ENCODE measurements around the gene VN1R5. TPM values are rescaled to one million over a fixed set of nuclear protein-coding genes. Genes with fewer than 3 reads are reported as not detected.

VN1R5 gene
- total and polyA plus RNA-seq, 9 of the 15 experiments (the other 6 are each of a cell fraction or from before 2014, with no cell fraction given): not detected

DNA sequence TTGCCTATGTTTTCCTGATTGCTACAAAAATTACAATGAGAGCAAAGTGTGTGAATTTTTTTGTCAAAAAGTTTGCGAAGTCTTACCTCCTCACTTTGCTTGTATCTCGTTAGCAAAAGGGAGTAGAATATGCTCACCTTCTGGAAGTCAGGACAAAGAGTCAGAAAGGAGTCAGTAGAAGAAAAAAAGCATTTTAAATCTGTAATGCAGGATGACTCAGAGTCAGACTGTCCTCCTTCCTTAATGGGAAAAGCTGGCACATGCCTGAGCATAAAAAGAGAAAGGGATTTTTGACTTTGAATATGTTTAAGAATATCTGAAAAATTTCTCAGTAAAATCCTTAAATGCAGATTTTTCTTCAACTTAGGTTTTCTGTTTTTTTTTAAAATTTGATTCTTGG is 14.2 kb upstream of the VN1R5 start (continued):
- TF ChIP-seq PHF8 (IDR thresholded peaks at IDR 0.05; ENCODE audit: borderline replicate concordance, low read length) (no peak), RBM17 (IDR thresholded peaks at IDR 0.05; ENCODE audit: borderline replicate concordance, low read depth, low read length) (no peak), MEIS2 (IDR thresholded peaks at IDR 0.05; ENCODE audit: partially characterized antibody) (no peak), ZNF384 (IDR thresholded peaks at IDR 0.05; ENCODE audit: low read depth, low read length) (no peak)

DNA sequence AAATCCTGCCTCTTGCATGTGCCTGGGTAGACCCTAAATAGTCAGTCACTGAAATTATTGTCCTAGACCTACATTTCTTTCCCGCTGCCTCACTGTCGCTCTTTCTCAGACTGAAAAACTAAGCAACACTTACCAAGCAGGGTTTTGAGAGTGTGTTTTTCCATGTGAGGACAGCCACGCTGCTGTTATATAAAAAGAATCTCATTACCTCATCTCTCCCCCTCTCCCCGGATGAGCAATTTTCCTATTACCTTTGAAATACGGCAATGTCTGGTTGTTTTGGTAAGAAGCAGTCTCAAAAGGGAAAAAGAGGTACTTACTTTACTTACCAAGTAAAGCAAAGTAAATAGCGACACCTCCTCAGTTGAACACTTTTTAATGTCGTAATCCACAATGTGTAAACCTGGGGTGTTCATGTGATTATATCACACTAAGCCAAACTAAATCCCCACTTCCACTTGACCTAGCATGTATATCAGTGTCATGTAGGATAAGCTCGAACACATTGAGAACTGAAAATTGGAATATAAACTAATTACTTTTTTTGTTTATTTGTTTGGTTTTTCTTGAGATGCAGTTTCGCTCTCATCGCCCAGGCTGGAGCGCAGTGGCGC is 12.2 kb upstream of the VN1R5 start:
- intact Hi-C loops (cut with micrococcal nuclease): no loop called here
- Histone ChIP-seq H3K9ac (ENCODE audit: insufficient read depth in 1 of 2, low read depth in 2 of 2, low read length in 2 of 2) (no peak overlapping the region), H3K36me3 (ENCODE audit: control insufficient read depth, insufficient read depth, low read length) (no peaks in the 10 kb centered on the region), H3K4me1 (replicated peaks in 1 of 2; ENCODE audit: control insufficient read depth in 2 of 2, insufficient read depth in 2 of 2, low read length in 2 of 2) (no peaks in the 10 kb centered on the region; a peak in 1 of 5 replicates), H3K9me1 (ENCODE audit: control insufficient read depth, insufficient read depth, low read length) (no peaks in the 10 kb centered on the region), H3K27ac (ENCODE audit: extremely low read depth, low read depth, low read length) (no peak overlapping the region), H2AFZ (ENCODE audit: low read depth, low read length) (peak overlapping the region; percentile 58), H3K79me2 (ENCODE audit: control insufficient read depth, insufficient read depth, low read length) (no peaks in the 10 kb centered on the region), H4K20me1 (replicated peaks; ENCODE audit: control insufficient read depth, insufficient read depth, low read length) (no peaks in the 10 kb centered on the region), H3K4me3 (no peak overlapping the region), H3K4me2 (ENCODE audit: insufficient read depth, low read length) (no peak overlapping the region; the same call in 1 of the 2 replicates), H3K9me3 (replicated peaks; ENCODE audit: control insufficient read depth, insufficient read depth, low read depth, low read length) (peaks cover 9% of the 10 kb centered on the region; the same call in 1 of the 2 replicates), H3K27me3 (ENCODE audit: control insufficient read depth in 2 of 2, insufficient read depth in 2 of 2, low read length in 2 of 2) (peaks cover 0 to 2% of the 10 kb centered on the region in 2 experiments; a peak in 1 of 5 replicates)
- ChIA-PET CTCF (ENCODE audit: low intra/inter-chr PET ratio) (no interaction called here), POLR2A (no interaction called here)
- FAIRE-seq (no peak), ATAC-seq (peak; percentile 61), DNase-seq (ENCODE audit: extremely low read depth in 1 of 4, low spot score in 3 of 4) (peak in 1 of 4 experiments; percentile 11)
- WGBS (ENCODE audit: insufficient coverage, low coverage, missing lambda C conversion rate): 22% methylated on average over 12 of the region's 12 CpGs
- BruUV-seq (replicated peaks): no TSS peak
- in situ Hi-C loops (cut with MboI): no loop called here
- no peak for TF ChIP-seq ATF7 (IDR thresholded peaks at IDR 0.05)
- TF ChIP-seq BCL6 (CRISPR knock-in tag; IDR thresholded peaks at IDR 0.05): no peak
- TF ChIP-seq RAD51 (IDR thresholded peaks at IDR 0.05; ENCODE audit: borderline replicate concordance, low read depth): no peak; the same call in 1 of the 2 replicates
- TF ChIP-seq, protein P1, sequence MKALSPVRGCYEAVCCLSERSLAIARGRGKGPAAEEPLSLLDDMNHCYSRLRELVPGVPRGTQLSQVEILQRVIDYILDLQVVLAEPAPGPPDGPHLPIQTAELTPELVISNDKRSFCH (CRISPR knock-in tag; IDR thresholded peaks at IDR 0.05): no peak
- TF ChIP-seq, protein P1 (tag; IDR thresholded peaks at IDR 0.05): no peak
- no peak for TF ChIP-seq ETV5 (CRISPR knock-in tag; IDR thresholded peaks at IDR 0.05; ENCODE audit: low read depth)
- no peak for TF ChIP-seq RCOR1 (IDR thresholded peaks at IDR 0.05; ENCODE audit: borderline replicate concordance in 1 of 2, low read depth in 2 of 2, low read length in 2 of 2)
- no peak for TF ChIP-seq ZNF146 (CRISPR knock-in tag; IDR thresholded peaks at IDR 0.05; ENCODE audit: unreplicated experiment)
- no peak for TF ChIP-seq NONO (IDR thresholded peaks at IDR 0.05; ENCODE audit: low read depth in 2 of 2, low read length in 1 of 2)
- no peak for TF ChIP-seq ZNF431 (CRISPR knock-in tag; IDR thresholded peaks at IDR 0.05)
- TF ChIP-seq SRSF3 (IDR thresholded peaks at IDR 0.05; ENCODE audit: insufficient read depth, low read length): no peak
- no peak for TF ChIP-seq DMBX1 (CRISPR knock-in tag; IDR thresholded peaks at IDR 0.05; ENCODE audit: borderline replicate concordance)
- TF ChIP-seq, protein P2, sequence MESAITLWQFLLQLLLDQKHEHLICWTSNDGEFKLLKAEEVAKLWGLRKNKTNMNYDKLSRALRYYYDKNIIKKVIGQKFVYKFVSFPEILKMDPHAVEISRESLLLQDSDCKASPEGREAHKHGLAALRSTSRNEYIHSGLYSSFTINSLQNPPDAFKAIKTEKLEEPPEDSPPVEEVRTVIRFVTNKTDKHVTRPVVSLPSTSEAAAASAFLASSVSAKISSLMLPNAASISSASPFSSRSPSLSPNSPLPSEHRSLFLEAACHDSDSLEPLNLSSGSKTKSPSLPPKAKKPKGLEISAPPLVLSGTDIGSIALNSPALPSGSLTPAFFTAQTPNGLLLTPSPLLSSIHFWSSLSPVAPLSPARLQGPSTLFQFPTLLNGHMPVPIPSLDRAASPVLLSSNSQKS (CRISPR knock-in tag; IDR thresholded peaks at IDR 0.05): no peak
- TF ChIP-seq POLR2AphosphoS5 (IDR thresholded peaks at IDR 0.05; ENCODE audit: control insufficient read depth, insufficient read depth, low read depth, low read length): no peak
- no peak for TF ChIP-seq ASH1L (IDR thresholded peaks at IDR 0.05; ENCODE audit: borderline replicate concordance, low read depth, partially characterized antibody)

All from K562 (cell line).